Mucosa of stomach (tissue), 1 donor: ENCODE measurements around the gene SLC31A2.
"Not testable (repeated sequence)": the region's sequence is repeated elsewhere in the genome, so short reads cannot be mapped to it uniquely, and the experiment has no call there.

ENCODE experiments used
- H3K27me3 ChIP-seq: one replicate; pipeline ENCODE4 v1.7.0; 2013; ENCODE audit warnings: mild to moderate bottlenecking, low read length; ENCODE audit not compliant: control insufficient read depth, insufficient read depth
- H3K36me3 ChIP-seq: one replicate; pipeline ENCODE4 v1.7.0; 2013; ENCODE audit warnings: low read length; ENCODE audit not compliant: control insufficient read depth, insufficient read depth
- H3K4me1 ChIP-seq: one replicate; pipeline ENCODE4 v1.7.0; 2013; ENCODE audit warnings: mild to moderate bottlenecking, low read length; ENCODE audit not compliant: control insufficient read depth, insufficient read depth
- H3K4me3 ChIP-seq: one replicate; pipeline ENCODE4 v1.7.0; 2013; ENCODE audit warnings: low read length
- H3K9ac ChIP-seq: one replicate; pipeline ENCODE4 v1.7.0; 2013; ENCODE audit warnings: mild to moderate bottlenecking, low read length, moderate library complexity
- H3K9me3 ChIP-seq: one replicate; pipeline ENCODE4 v1.7.0; 2013; ENCODE audit warnings: mild to moderate bottlenecking, low read length, moderate library complexity; ENCODE audit not compliant: control insufficient read depth
- donor health status: Pancreatic carcinoma.

SLC31A2 gene

GRCh38 chr9:113138760-113139159 lies 12.0 kb upstream of the SLC31A2 start:
- no peaks in the 10 kb centered on the region for H3K36me3 ChIP-seq
- H3K27me3 ChIP-seq, result peaks cover 2% of the 10 kb centered on the region
- no peak overlapping the region for H3K4me3 ChIP-seq
- H3K4me1 ChIP-seq, result no peaks in the 10 kb centered on the region
- no peak overlapping the region for H3K9ac ChIP-seq
- H3K9me3 ChIP-seq, result no peaks in the 10 kb centered on the region

- Histone ChIP-seq H3K27me3 (peaks cover 4% of the 10 kb centered on the region), H3K9me3 (no peaks in the 10 kb centered on the region), H3K36me3 (no peaks in the 10 kb centered on the region), H3K9ac (no peak overlapping the region), H3K4me1 (no peaks in the 10 kb centered on the region), H3K4me3 (no peak overlapping the region)
Observed at GRCh38 chr9:113139225-113139829, 11.5 kb upstream of the SLC31A2 start.

- no peaks in the 10 kb centered on the region for H3K4me1 ChIP-seq
- H3K9me3 ChIP-seq, result no peaks in the 10 kb centered on the region
- no peak overlapping the region for H3K4me3 ChIP-seq
- no peak overlapping the region for H3K9ac ChIP-seq
- H3K36me3 ChIP-seq, result no peaks in the 10 kb centered on the region
- peaks cover 4% of the 10 kb centered on the region for H3K27me3 ChIP-seq
Observed at GRCh38 chr9:113139953-113140352, 10.9 kb upstream of the SLC31A2 start.

DNA sequence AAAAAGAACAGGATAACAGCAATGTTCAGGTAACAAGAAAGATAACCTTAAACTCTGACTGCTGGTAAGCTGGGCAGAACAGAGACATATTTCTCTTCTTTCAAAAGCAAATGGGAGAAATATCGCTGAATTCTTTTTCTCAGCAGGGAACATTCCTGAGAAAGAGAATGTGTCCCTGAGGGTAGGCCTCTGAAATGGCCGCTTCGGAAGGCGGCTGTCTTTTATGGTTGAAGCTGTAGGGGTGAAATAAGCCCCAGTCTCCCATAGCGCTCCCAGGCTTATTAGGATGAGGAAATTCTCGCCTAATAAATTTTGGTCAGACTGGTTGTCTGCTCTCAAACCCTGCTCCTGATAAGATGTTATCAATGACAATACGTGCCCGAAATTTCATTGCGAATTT lies 9.9 kb upstream of the SLC31A2 start:
- not testable (repeated sequence) for H3K4me3 ChIP-seq, H3K4me1 ChIP-seq, H3K9ac ChIP-seq, H3K36me3 ChIP-seq, H3K9me3 ChIP-seq
- H3K27me3 ChIP-seq, result peaks cover 11% of the 10 kb centered on the region

DNA sequence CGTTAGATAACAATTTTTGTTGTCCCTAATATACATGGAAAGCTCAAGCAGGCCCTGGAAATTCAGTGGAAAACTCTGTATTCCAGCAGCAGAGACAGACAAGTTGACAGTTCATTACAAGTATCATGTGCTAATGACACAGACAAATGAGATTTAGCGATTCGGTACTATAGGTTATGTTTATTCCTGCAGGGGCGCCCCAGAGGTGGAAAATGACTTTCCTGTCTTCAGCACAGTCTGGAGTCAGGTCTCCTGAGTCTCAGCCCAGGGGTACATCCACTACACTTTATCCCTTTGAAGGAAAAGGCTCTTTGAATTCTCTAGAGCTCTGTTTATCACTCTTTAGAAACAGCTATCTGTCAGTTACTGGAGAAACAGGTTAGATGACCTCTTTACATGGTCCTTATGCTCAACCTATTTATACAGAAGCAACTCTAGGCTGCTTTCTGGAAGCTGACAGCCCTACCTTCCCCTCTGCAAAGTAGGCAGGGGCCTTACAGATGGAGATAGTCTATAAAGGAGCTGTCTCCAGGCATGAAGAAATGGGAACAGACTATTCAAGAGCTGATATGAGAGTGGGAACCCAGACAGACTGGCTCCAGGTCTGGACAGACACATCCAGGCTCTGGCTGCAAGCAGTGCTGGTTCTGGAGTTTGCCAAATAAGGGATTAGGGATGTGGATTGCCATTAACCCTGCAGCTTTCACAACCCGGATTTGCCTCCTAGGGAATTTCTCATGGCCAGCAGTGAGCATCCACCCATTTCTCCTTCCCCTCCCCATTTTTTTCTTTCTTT lies 7.2 kb upstream of the SLC31A2 start:
- Histone ChIP-seq H3K4me3 (no peak overlapping the region), H3K27me3 (peaks cover 13% of the 10 kb centered on the region), H3K36me3 (no peaks in the 10 kb centered on the region), H3K9ac (no peak overlapping the region), H3K9me3 (no peaks in the 10 kb centered on the region), H3K4me1 (no peaks in the 10 kb centered on the region)

DNA sequence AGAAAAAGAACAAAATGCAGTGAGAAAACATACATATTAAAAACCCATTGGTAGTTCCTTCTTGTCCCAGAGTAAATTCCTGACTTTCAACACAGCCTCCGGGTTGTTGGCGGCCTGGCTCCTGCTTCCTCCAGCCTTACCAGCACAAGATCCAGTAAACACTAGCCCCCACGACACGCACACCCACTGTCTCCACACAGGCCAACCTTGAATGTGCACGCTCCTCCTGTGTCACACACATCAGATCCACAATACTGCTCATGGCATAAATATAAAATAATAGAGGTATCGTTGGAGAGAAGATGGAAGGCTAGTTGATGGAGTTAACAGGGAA lies 2.5 kb upstream of the SLC31A2 start:
- H3K36me3 ChIP-seq, result no peaks in the 10 kb centered on the region
- H3K27me3 ChIP-seq, result peaks cover 13% of the 10 kb centered on the region
- peaks cover 13% of the 10 kb centered on the region for H3K4me1 ChIP-seq
- H3K9ac ChIP-seq, result no peak overlapping the region
- no peaks in the 10 kb centered on the region for H3K9me3 ChIP-seq
- H3K4me3 ChIP-seq, result no peak overlapping the region

- H3K9ac ChIP-seq, result no peak overlapping the region
- H3K4me1 ChIP-seq, result peaks cover 13% of the 10 kb centered on the region
Observed at GRCh38 chr9:113148781-113149510, 1.9 kb upstream of the SLC31A2 start.

GRCh38 chr9:113149561-113149960 lies 1.2 kb upstream of the SLC31A2 start:
- H3K36me3 ChIP-seq, H3K9ac ChIP-seq, H3K4me3 ChIP-seq, H3K27me3 ChIP-seq, H3K9me3 ChIP-seq: not testable (repeated sequence)
- peaks cover 13% of the 10 kb centered on the region for H3K4me1 ChIP-seq

More at GRCh38 chr9:113148781-113149510, 1.9 kb upstream of the SLC31A2 start:
- Histone ChIP-seq H3K4me3 (no peak overlapping the region), H3K36me3 (no peaks in the 10 kb centered on the region), H3K27me3 (peaks cover 9% of the 10 kb centered on the region), H3K9me3 (no peaks in the 10 kb centered on the region)

- peaks cover 13% of the 10 kb centered on the region for H3K4me1 ChIP-seq
- peak overlapping the region; percentile 76 for H3K9ac ChIP-seq
- H3K27me3 ChIP-seq, result no peaks in the 10 kb centered on the region
- H3K9me3 ChIP-seq, result no peaks in the 10 kb centered on the region
- H3K4me3 ChIP-seq, result peak overlapping the region; percentile 47
- no peaks in the 10 kb centered on the region for H3K36me3 ChIP-seq
Observed at GRCh38 chr9:113151696-113152630, 1.2 kb downstream of the SLC31A2 start.

DNA sequence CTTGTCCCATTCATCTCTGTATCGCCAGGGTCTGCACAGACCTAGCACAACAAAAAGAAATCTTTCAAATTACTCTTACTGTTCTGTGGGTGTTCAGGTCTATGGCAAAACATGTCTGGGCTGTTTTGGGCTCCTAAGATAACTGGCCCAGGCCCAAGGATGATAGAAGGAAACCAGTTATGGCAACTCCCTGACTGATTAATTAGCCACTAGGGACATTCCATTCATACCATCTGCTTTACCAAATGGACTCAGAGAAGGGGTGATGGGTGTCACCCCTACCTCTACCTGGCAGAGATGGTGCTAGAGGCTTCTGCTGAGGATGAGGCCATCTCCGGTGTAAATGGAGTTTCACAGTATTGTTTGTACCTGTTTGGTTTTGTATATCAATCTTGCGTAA lies 1.9 kb downstream of the SLC31A2 start:
- H3K4me3 ChIP-seq, result no peak overlapping the region
- H3K27me3 ChIP-seq, result no peaks in the 10 kb centered on the region
- peaks cover 13% of the 10 kb centered on the region for H3K4me1 ChIP-seq
- no peaks in the 10 kb centered on the region for H3K36me3 ChIP-seq
- H3K9ac ChIP-seq, result no peak overlapping the region
- H3K9me3 ChIP-seq, result no peaks in the 10 kb centered on the region

GRCh38 chr9:113153599-113153998 lies 2.8 kb downstream of the SLC31A2 start:
- Histone ChIP-seq H3K9me3 (no peaks in the 10 kb centered on the region), H3K9ac (no peak overlapping the region), H3K4me3 (no peak overlapping the region), H3K4me1 (peaks cover 13% of the 10 kb centered on the region), H3K36me3 (no peaks in the 10 kb centered on the region), H3K27me3 (no peaks in the 10 kb centered on the region)
